Measurements from ENCODE around the gene DAPK1. TPM values are rescaled to one million over a fixed set of nuclear protein-coding genes. Genes with fewer than 3 reads are reported as not detected.

The DAPK1 gene
- total RNA-seq, 4 donors from 2014 or later, result 14.5 to 28.3 (median 20.7) TPM

DNA sequence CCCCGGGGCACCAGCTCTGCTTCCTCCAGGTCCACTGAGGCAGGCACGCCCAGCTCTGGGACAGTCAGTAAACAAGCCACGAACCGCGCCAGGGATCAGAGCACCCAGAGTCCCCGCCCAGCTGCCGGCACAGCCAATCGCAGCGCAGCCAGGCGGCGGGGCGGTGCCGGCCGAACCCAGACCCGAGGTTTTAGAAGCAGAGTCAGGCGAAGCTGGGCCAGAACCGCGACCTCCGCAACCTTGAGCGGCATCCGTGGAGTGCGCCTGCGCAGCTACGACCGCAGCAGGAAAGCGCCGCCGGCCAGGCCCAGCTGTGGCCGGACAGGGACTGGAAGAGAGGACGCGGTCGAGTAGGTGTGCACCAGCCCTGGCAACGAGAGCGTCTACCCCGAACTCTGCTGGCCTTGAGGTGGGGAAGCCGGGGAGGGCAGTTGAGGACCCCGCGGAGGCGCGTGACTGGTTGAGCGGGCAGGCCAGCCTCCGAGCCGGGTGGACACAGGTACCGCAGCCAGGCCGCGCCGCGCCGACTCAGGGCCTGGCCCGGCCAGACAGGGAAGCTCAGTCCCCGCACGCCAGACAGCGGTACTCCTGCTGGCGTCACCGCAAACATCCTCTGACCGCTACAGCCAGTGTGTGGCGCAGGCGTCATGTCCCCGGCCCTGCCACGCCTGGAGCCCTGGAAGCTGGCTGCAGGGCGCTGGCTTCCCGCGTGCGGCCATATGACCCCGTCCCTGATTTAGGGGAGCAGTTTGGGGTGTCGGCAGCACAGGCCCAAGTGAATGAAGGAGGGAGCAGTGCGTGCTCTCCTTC lies 228.4 kb downstream of the DAPK1 start, which contains the start of gene CTSL:
Gene CTSL, plus strand, starts transcription at position 220 of the 810 bp plus-strand sequence. CDS start 1,485 bp downstream, outside the sequence.
- H3K4me1 ChIP-seq, result peaks cover 0 to 24% (median 11%) of the 10 kb centered on the region in 4 donors
- peak within 1 kb of the TSS; percentile 55 to 75 (median 59) for H3K4me3 ChIP-seq
- no peaks in the 10 kb centered on the region for H3K9me3 ChIP-seq
- H3K27me3 ChIP-seq, result no peaks in the 10 kb centered on the region
- intact Hi-C loops (cut with DNase I; ENCODE audit: low total_unique reads), result no loop called here
- peak; percentile 89 for DNase-seq
- peak within 1 kb of the TSS; percentile 83 to 93 (median 90) for H3K27ac ChIP-seq
- TF ChIP-seq EP300 (IDR thresholded peaks at IDR 0.05; ENCODE audit: low read depth), result no peak
- TF ChIP-seq POLR2A (IDR thresholded peaks at IDR 0.05), result peak; percentile 82
- peak; percentile 64 to 81 (median 81) for TF ChIP-seq POLR2AphosphoS5 (IDR thresholded peaks at IDR 0.05)
- TF ChIP-seq, protein P1, sequence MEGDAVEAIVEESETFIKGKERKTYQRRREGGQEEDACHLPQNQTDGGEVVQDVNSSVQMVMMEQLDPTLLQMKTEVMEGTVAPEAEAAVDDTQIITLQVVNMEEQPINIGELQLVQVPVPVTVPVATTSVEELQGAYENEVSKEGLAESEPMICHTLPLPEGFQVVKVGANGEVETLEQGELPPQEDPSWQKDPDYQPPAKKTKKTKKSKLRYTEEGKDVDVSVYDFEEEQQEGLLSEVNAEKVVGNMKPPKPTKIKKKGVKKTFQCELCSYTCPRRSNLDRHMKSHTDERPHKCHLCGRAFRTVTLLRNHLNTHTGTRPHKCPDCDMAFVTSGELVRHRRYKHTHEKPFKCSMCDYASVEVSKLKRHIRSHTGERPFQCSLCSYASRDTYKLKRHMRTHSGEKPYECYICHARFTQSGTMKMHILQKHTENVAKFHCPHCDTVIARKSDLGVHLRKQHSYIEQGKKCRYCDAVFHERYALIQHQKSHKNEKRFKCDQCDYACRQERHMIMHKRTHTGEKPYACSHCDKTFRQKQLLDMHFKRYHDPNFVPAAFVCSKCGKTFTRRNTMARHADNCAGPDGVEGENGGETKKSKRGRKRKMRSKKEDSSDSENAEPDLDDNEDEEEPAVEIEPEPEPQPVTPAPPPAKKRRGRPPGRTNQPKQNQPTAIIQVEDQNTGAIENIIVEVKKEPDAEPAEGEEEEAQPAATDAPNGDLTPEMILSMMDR (IDR thresholded peaks at IDR 0.05), result peak in 4 of 5 experiments; percentile 15 to 50 (median 32)
- 3% methylated on average over 45 of the region's 67 CpGs; no CpG with 5 or more reads in 1 of the 2 donors for WGBS, 2 donors (ENCODE audit: low coverage in 1 of 2)
- in situ Hi-C loops (cut with MboI; ENCODE audit: low pct_ligation_motif_present in 1 of 4, low pct_unique_long_range_greater_than_20kb in 1 of 4, low sequenced_read_pairs in 3 of 4), result no loop called here
- peaks cover 0 to 10% (median 5%) of the 10 kb centered on the region in 4 donors for H3K36me3 ChIP-seq

DNA sequence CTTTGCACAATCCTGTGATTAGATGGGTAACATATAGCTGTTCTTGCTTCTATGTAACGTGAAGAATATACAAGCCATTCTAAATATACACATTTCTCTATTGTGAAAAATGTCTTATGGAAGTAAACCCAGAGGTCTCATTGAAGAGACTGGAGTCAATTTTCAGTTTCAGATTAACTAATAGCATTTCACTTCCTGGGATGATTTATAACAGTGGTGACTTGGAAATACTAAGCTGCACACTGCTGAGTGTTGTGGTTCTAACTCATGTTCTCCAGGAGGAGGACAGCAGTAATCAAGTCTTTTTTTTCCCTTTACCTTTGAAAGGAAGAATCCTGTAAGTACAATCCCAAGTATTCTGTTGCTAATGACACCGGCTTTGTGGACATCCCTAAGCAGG lies 231.6 kb downstream of the DAPK1 start:
- H3K4me1 ChIP-seq, result peaks cover 0 to 24% (median 11%) of the 10 kb centered on the region in 4 donors
- no peaks in the 10 kb centered on the region for H3K27me3 ChIP-seq
- TF ChIP-seq EP300 (IDR thresholded peaks at IDR 0.05; ENCODE audit: low read depth) (no peak), POLR2A (IDR thresholded peaks at IDR 0.05) (no peak), POLR2AphosphoS5 (IDR thresholded peaks at IDR 0.05) (no peak)
- TF ChIP-seq, protein P1 (IDR thresholded peaks at IDR 0.05), result no peak
- no peaks in the 10 kb centered on the region for H3K9me3 ChIP-seq
- no peak for DNase-seq
- in situ Hi-C loops (cut with MboI; ENCODE audit: low pct_ligation_motif_present in 1 of 4, low pct_unique_long_range_greater_than_20kb in 1 of 4, low sequenced_read_pairs in 3 of 4) (no loop called here), intact Hi-C loops (cut with DNase I; ENCODE audit: low total_unique reads) (no loop called here)
- H3K4me3 ChIP-seq, result no peak overlapping the region
- no peak overlapping the region for H3K27ac ChIP-seq
- WGBS, 2 donors (ENCODE audit: low coverage in 1 of 2), result 84 to 93% methylated on average over 1 to 2 of the region's 2 CpGs
- peaks cover 0 to 17% (median 5%) of the 10 kb centered on the region in 4 donors for H3K36me3 ChIP-seq

DNA sequence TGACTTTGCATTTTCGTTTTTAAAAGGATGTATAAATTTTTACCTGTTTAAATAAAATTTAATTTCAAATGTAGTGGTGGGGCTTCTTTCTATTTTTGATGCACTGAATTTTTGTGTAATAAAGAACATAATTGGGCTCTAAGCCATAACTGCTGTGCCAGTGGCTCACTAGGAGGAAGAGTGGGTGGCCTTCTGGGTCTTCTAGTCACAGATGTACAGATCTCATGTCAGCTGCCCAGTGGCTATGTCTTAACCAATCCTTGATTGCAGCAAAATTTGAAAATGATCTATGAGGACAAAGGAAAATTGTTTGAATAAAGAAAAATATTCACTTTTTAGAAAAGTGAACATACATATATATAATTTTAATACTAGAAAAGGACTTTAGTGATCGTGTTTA lies 233.7 kb downstream of the DAPK1 start:
- H3K4me1 ChIP-seq, result peaks cover 0 to 24% (median 9%) of the 10 kb centered on the region in 4 donors
- no peaks in the 10 kb centered on the region for H3K27me3 ChIP-seq
- DNase-seq, result no peak
- intact Hi-C loops (cut with DNase I; ENCODE audit: low total_unique reads), result no loop called here
- H3K27ac ChIP-seq, result no peak overlapping the region
- 64 to 78% methylated on average over 1 to 2 of the region's 2 CpGs for WGBS, 2 donors (ENCODE audit: low coverage in 1 of 2)
- TF ChIP-seq POLR2A (IDR thresholded peaks at IDR 0.05), result no peak
- peaks cover 0 to 17% (median 5%) of the 10 kb centered on the region in 4 donors for H3K36me3 ChIP-seq
- H3K9me3 ChIP-seq, result no peaks in the 10 kb centered on the region
- in situ Hi-C loops (cut with MboI; ENCODE audit: low pct_ligation_motif_present in 1 of 4, low pct_unique_long_range_greater_than_20kb in 1 of 4, low sequenced_read_pairs in 3 of 4), result no loop called here
- no peak overlapping the region for H3K4me3 ChIP-seq

DNA sequence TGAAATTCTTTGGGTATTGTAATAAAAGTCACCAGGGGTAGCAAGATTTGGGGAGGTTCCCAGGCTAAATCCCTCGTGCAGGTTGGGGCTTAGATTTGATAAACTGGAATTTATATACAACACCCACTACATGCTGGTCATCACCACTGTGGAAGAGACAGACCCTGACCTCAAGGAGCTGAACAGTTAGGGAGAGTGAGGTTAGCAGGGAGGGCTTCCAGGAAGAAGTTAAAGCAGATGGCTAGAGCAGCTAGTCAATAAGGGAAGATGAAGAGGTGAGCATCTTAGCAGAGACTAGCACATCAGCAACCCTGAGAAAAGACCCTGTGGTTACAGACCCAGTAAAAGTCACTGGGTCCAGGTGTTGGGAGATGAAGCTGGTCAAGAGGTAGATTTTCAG lies 234.7 kb downstream of the DAPK1 start:
- H3K4me1 ChIP-seq, result peaks cover 0 to 16% (median under 1%) of the 10 kb centered on the region in 4 donors
- H3K27ac ChIP-seq, result no peak overlapping the region
- H3K9me3 ChIP-seq, result no peaks in the 10 kb centered on the region
- TF ChIP-seq POLR2A (IDR thresholded peaks at IDR 0.05) (no peak), EP300 (IDR thresholded peaks at IDR 0.05; ENCODE audit: low read depth) (no peak), POLR2AphosphoS5 (IDR thresholded peaks at IDR 0.05) (no peak)
- TF ChIP-seq, protein P1 (IDR thresholded peaks at IDR 0.05), result no peak
- H3K27me3 ChIP-seq, result peaks cover 5% of the 10 kb centered on the region
- intact Hi-C loops (cut with DNase I; ENCODE audit: low total_unique reads), result no loop called here
- in situ Hi-C loops (cut with MboI; ENCODE audit: low pct_ligation_motif_present in 1 of 4, low pct_unique_long_range_greater_than_20kb in 1 of 4, low sequenced_read_pairs in 3 of 4), result no loop called here
- no peak overlapping the region for H3K4me3 ChIP-seq
- DNase-seq, result no peak
- 76 to 100% methylated on average over 1 of the region's 1 CpG for WGBS, 2 donors (ENCODE audit: low coverage in 1 of 2)
- H3K36me3 ChIP-seq, result peaks cover 0 to 17% (median 5%) of the 10 kb centered on the region in 4 donors

Data from transverse colon (tissue), 4 donors.